C4-2B (cell line): ENCODE data around the gene SLC39A10.

Source experiments
- CTCF ChIP-seq: fragments of 450-650 bp; conservative IDR thresholded peaks from 2 replicates; pipeline ENCODE4 v1.5.1; 2017; ENCODE audit warnings: mild to moderate bottlenecking
- ZFX ChIP-seq: fragments of 450-650 bp; IDR thresholded peaks from 2 replicates; pipeline ENCODE4 v1.6.1; 2017

- TF ChIP-seq CTCF: no peak
- no peak for TF ChIP-seq ZFX
Measured at GRCh38 chr2:195639959-195640358, 17.1 kb upstream of the SLC39A10 start.
